GM19455 (cell line): Measurements from ENCODE around the gene FLAD1.
"Not testable (repeated sequence)": the region's sequence is repeated elsewhere in the genome, so short reads cannot be mapped to it uniquely, and the experiment has no call there.

Experiments used
- ATAC-seq: cut with Tn5 transposase; IDR thresholded peaks from one replicate; pipeline ENCODE4 v1.9.1; 2021; ENCODE audit not compliant: unreplicated experiment

FLAD1 gene

GRCh38 chr1:154967331-154967950 is 15.7 kb upstream of the FLAD1 start:
- no peak for ATAC-seq

- ATAC-seq = no peak
Measured at GRCh38 chr1:154968731-154969130, 14.4 kb upstream of the FLAD1 start.

- ATAC-seq = no peak
Measured at GRCh38 chr1:154969246-154969645, 13.9 kb upstream of the FLAD1 start.

- ATAC-seq = no peak
Measured at GRCh38 chr1:154969860-154970452, 13.2 kb upstream of the FLAD1 start.

- no peak for ATAC-seq
Measured at GRCh38 chr1:154970631-154971340, 12.4 kb upstream of the FLAD1 start, which contains the start of gene SHC1. SHC1 (minus strand) TSS chr1:154970747; CDS start chr1:154970526, 221 bp downstream.

GRCh38 chr1:154971341-154971998 is 11.7 kb upstream of the FLAD1 start:
- no peak for ATAC-seq

GRCh38 chr1:154972213-154972516 is 11.0 kb upstream of the FLAD1 start:
- ATAC-seq = no peak

- no peak for ATAC-seq
Measured at GRCh38 chr1:154972517-154973343, 10.4 kb upstream of the FLAD1 start.

GRCh38 chr1:154973344-154974101 is 9.6 kb upstream of the FLAD1 start:
- no peak for ATAC-seq

GRCh38 chr1:154974102-154974807 is 8.9 kb upstream of the FLAD1 start, which contains the start of gene CKS1B:
CKS1B (plus strand) TSS chr1:154974681; CDS start chr1:154974746, 65 bp downstream.
- peak; percentile 73 for ATAC-seq

GRCh38 chr1:154974808-154975408 is 8.2 kb upstream of the FLAD1 start:
- peak; percentile 51 for ATAC-seq

GRCh38 chr1:154975409-154976059 is 7.6 kb upstream of the FLAD1 start:
- ATAC-seq = no peak

GRCh38 chr1:154977762-154978161 is 5.4 kb upstream of the FLAD1 start:
- ATAC-seq = not testable (repeated sequence)

- no peak for ATAC-seq
Measured at GRCh38 chr1:154978360-154978759, 4.8 kb upstream of the FLAD1 start.

- ATAC-seq = no peak
Measured at GRCh38 chr1:154982341-154982740, 803 bp upstream of the FLAD1 start.

- ATAC-seq = no peak
Measured at GRCh38 chr1:154983776-154984466, 777 bp downstream of the FLAD1 start.

GRCh38 chr1:154986736-154987135 is 3.6 kb downstream of the FLAD1 start:
- not testable (repeated sequence) for ATAC-seq

- no peak for ATAC-seq
Measured at GRCh38 chr1:154987326-154987725, 4.2 kb downstream of the FLAD1 start.
